8988T (cell line): ENCODE results near the gene NXPH2.
"Not testable (repeated sequence)": the region's sequence is repeated elsewhere in the genome, so short reads cannot be mapped to it uniquely, and the experiment has no call there.

Source experiments
- DNase-seq: peaks from one replicate; pipeline ENCODE4 v3.0.0; 2011

Gene NXPH2

GRCh38 chr2:138707392-138708074 lies 72.7 kb downstream of the NXPH2 start:
- DNase-seq: no peak

DNA sequence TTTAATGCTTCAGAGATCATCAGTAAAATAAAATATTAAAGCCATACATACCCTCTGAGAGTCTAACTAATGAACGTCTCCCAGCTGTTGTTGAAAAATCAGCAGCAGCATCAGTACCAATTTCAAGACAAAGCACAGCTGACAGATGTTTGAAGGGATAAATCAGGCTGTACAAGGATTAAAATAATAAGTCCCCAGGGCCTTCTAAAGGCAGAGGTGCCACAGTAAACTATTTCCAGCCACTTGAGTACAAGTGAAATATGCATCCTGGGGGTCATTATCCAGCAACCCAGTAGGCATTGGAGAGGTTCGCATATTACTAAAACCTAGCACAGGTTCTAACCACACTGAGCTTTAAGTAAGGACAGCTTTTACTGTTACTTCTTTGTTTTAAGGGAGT lies 76.9 kb downstream of the NXPH2 start:
- no peak for DNase-seq

DNA sequence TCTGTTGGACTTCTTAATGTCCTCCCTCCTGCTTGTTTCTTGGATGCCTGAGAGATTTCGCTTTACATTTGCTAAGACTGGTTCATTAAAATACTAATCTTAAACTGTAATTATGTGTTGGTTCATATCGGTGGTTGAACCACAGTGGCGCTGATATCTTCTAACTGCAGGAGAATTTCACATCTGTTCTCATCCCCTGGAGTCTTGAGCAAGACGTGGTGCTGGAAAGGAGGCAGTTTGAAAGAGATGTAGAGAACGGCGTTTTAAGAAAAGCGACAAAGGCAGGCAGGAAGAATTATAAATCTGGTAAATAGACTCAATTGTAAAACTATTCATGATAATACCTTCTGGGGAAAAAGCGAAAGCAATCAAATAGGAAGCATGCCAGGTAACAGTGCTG lies 79.5 kb downstream of the NXPH2 start:
- DNase-seq: no peak

GRCh38 chr2:138699421-138699820 lies 80.8 kb downstream of the NXPH2 start:
- no peak for DNase-seq

- no peak for DNase-seq
Observed at GRCh38 chr2:138698428-138698827, 81.8 kb downstream of the NXPH2 start.

DNA sequence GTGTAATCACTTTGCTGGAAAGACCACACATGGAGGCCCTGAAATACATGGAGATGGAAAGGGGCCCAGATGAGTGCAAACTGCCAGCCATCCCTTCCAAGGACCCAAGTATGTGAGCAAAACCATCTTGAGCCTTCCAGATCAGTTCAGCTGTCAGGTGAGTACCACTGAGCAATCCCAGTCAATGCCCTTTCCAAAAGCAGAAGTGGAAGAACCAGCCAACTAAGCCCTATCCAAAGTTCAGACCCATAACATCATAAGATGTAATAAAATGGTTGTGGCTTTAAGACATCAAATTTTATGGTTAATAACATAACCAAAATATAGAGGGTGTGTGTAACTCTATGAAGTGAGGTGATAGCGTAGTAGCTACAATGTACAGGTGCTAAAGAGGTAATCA lies 88.5 kb downstream of the NXPH2 start:
- no peak for DNase-seq

- no peak for DNase-seq
Observed at GRCh38 chr2:138689705-138690104, 90.5 kb downstream of the NXPH2 start.

DNA sequence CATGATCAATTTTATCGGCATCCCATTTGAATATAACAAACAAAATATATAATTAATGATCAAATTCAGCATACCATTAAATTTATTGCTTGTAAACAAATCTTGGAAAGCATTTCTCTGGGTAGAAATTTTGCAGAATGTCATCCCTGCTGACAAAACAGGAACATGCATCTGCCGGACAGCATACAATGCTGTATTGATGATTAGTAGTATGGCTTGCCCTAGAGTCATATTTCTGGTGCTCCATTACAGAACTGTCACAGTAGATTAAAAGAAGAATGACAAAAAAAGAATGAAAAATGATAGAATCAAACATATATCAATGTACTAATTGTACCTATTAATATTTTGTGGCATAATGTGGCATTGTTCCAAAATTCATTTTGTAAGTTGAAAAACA lies 98.0 kb downstream of the NXPH2 start:
- DNase-seq: no peak

GRCh38 chr2:138677221-138677620 lies 103.0 kb downstream of the NXPH2 start:
- no peak for DNase-seq

- no peak for DNase-seq
Observed at GRCh38 chr2:138676619-138677021, 103.6 kb downstream of the NXPH2 start.

DNA sequence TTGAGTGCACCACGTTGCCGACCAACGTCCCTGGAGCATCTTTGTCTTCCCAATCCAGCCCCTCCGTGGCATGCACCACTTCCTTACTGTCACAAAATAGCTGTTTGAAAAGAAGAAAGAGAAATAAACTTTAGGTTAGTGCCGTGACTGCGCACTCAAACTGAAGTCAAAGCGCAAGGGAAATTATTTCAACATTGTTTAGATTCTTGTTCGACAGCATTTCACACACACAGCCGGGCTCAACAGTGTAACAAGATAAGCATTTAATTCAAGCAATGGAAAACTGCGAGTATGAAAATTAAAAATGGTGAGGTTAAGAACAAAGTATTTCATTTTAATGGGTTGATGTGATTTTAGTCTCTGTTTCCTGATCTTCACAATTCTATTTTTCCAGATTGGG lies 108.6 kb downstream of the NXPH2 start:
- DNase-seq: no peak

DNA sequence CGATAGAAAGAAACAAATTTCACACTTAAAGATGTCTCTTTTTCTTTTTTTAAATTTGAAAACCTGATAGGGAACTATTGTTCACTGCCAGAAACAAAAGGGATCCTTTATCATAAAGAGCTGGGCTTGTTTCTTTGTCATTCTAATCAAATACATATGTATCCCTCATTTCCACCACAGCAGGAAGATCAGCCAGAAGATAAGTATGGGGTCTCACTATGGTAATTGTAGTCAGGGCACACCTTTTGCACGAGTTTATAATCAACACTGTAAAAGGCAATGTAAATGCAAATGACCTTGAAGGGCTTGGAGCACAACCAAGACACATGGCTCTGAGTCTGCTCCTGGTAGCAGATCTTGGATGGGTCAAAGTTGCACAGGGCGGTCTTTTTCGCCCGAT lies 109.5 kb downstream of the NXPH2 start:
- DNase-seq: no peak

DNA sequence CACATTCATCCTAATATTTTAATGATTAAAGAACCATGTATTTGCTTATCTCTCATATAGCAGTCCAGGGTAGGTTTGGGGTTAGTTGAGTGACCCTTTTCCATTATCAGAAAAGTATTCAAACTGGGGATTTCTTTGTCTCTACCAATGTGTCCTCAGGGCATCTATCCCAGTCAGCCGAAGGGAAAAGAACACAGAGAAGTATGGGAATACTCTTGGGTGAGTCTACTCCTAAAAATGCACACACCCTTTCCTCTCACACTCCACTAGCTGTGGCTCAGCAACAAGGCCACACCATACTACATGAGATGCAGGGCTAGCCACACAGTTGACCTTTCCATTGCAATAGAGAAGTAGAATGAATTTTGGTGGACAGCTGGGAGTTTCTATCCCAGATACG lies 114.3 kb downstream of the NXPH2 start:
- no peak for DNase-seq

DNA sequence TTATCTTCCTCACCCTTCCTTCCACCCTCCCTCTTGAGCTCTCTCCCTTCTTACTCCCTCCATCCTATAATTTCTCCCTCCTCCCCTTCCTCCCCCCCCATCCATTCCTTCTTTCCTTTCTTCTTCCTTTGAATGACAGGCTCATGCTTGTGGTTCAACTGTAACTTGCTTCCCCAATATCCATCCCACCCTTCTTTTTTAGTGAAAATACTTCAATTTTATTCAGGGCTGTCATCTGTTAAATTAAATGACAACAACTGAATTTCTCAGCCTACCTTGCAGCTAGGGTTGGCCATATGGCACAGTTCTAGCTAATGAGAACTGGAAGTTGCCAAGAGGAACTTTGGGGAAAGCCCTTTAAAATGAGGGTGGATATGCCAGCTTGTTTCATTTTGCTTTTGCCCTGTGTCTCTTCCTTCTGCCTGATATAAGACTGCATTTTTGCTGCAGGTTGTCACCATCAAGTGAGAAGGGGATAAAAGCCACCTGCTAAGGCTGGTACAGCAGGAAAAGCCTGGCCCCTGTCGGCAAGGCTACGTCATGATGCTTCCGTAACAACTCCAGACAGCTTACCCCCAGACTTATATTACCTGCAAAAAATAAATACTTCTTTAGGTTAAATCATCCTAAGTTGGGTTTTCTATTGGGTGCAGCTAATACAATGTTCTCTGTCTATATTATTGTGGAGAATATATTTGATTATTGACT lies 121.8 kb downstream of the NXPH2 start:
- no peak for DNase-seq

DNA sequence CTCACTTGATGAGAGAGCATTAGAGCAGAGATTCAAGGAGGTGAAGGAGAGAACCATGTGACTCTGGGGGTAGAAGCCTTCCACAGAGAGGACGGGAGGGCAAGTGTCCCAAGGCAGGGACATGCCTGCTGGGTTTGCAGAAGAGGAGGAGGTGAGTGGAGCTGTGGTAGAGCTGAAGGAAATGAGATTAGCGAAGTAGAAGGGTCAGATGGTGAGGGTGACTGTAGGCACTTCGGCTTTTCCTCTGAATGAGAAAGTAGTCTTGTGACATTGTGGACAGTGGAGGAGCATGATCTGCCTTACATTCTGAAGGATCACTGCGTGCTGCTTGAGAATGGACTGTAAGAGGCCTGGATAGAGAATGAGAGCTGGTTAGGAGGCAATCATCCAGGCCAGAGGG lies 126.0 kb downstream of the NXPH2 start:
- DNase-seq: no peak

- no peak for DNase-seq
Observed at GRCh38 chr2:138652378-138652777, 127.8 kb downstream of the NXPH2 start.

DNA sequence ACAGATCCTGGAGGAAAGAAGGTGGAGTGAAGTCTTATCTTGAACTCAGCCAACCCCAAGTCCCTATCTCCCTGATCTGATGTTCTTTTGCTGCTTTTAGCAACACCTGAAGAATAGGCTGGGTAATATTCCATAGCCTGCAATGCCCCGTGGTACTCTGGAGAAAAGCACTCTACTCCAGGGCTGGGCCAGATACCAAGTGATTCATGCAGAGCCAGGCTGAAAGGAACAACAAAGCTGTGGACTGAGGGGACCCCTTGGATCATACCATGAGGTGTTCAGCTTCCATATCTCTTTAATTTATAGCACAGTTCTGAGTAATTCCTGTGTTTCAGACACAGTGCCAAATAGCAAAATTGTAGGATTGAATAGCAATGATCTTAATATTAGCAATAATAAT lies 130.6 kb downstream of the NXPH2 start:
- DNase-seq: no peak

GRCh38 chr2:138648606-138649005 lies 131.6 kb downstream of the NXPH2 start:
- no peak for DNase-seq

GRCh38 chr2:138644776-138645175 lies 135.4 kb downstream of the NXPH2 start:
- not testable (repeated sequence) for DNase-seq

DNA sequence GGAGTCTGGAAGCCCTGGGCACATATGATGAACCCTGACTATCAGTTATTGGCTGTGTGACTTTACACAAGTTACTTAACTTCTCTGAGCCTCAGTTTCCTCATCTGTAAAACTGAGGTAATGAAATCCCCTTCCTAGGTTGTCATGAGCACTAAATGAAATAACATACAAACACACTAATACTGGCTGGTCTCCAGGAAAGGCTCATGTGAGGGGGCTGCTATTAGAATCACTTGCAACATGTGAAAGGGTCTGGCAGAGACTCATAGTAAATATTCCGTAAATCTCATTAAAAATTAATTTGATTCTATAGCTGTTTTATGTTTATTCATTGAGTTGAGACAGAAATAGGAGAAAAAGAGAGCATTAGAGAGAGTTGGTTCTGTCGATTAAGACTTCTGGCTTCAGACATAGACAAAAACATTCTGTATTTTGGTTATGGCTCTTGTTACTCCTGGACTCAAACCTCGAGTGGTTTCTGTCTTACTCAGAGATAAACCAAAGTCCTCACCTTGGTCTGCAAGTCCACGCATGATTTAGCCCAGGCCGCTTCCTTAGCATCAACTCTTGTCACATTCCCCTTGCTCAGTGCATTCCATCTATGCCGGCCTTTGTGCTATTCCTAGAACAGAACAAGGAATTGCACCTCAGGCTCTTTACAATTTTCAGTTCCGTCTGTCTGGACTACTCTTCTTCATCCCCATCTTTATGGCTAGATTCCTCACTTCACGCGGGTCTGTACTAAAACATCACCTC lies 139.1 kb downstream of the NXPH2 start:
- no peak for DNase-seq

DNA sequence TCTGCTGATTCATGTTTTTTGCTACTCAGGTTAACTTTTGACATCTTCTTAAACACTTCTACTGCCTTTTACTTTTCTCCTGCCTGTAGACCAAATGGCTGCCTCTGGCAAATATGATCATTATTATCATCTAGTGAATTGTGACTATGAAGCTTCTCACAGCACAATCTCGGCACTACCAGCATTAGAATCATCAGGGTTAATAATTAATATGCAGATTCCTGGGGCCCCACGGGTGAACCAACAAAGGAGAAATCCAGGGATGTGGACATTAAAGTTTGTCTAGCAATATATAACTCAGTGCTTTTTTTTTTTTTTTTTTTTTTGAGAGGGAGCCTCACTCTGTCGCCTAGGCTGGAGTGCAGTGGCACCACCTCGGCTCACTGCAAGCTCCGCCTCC lies 142.5 kb downstream of the NXPH2 start:
- no peak for DNase-seq

DNA sequence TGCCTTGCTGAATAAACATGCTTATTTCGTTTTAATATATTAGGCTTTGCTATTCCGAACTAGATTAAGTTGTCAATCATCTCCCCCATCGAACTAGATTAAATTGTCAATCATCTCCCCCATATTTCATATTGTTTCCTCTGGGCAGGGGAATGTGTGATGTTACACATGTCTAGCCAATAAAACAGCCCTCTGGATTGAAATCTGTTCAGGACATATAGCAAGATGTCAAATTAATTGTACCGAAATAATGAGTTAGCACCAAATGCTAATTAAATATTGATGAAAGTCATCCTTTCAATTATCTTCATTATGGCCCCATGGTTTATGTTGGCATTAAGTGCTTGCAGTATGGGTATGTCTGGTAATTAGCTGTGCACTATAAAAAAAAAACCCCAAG lies 143.1 kb downstream of the NXPH2 start:
- no peak for DNase-seq

GRCh38 chr2:138633049-138633448 lies 147.1 kb downstream of the NXPH2 start:
- no peak for DNase-seq

DNA sequence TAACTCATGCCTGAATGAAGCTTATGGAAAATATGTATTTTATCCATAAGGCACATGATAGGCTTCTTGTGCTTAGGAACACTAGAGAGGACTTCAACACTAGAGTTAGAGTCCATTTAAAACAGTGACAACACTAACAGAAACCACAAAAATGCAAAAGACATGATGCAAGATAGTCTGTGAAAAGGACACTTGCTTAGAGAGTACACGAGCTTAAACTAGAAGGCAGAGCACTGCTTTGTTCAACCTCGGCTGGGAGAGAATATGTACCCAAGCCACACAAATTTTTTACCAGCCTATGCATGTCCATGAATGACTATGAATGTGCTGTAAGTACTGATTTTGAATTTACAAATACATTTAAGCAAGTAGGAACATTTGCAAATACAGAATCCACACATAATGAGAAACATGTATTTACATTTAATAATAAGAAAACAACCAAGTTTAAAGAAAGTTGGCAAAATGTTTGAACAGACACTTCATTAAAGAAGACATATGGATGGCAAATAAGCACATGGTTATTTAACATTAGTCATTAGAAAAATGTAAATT lies 148.0 kb downstream of the NXPH2 start:
- DNase-seq: no peak
